HG02884 (cell line): ENCODE data around the gene VCY.
"Not testable (repeated sequence)": the region's sequence is repeated elsewhere in the genome, so short reads cannot be mapped to it uniquely, and the experiment has no call there.

ENCODE experiments used
- ATAC-seq: cut with Tn5 transposase; IDR thresholded peaks from one replicate; pipeline ENCODE4 v1.9.1; 2021; ENCODE audit warnings: mild to moderate bottlenecking, moderate library complexity; ENCODE audit not compliant: unreplicated experiment

Gene VCY

DNA sequence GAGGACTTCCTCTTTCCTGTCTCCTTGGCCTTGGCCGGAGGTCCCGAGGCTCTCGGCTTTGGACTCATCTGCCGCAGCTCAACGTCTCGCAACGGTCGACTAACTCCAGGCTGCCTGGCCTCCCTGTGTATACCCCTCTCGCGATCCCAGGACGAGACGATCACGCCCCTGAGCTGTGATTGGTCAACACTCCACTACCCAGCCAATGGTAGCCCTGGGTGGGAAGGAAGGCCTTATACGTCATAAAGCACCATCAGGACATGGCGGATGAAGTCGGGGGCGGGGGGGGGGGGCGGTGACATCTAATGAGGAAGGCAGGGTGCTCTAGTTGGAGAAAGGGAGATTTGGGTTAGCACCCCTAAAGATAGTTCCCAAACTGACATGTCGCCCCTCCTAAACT lies at the start of gene VCY:
TSS of gene VCY (minus strand) at position 101 of the 400 bp plus-strand sequence. CDS start at position 68, 33 bp downstream.
- not testable (repeated sequence) for ATAC-seq

- ATAC-seq: not testable (repeated sequence)
Observed at GRCh38 chrY:14030395-14030794, 44.1 kb upstream of the VCY start.

DNA sequence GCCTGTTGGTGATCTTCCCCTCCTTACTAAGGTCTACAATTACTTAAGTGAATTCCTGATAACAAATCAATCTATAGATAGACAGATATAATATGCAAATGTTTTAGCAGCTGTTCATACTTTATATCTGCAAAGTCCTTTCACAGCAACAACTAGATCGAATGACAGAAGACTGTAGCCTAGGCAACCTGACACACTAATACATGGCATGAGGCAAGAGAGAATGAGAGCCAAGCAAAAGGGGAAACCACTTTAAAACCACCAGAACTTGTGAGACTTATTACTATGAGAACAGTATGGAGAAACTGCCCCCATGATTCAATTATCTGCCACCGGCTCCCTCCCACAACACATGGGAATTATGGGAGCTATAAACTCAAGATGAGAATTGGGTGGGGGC lies 25.6 kb upstream of the VCY start:
- not testable (repeated sequence) for ATAC-seq

GRCh38 chrY:13942406-13942805 lies 43.9 kb downstream of the VCY start:
- not testable (repeated sequence) for ATAC-seq
